CD4-positive, CD25-positive, alpha-beta regulatory T cell (primary cell): Measurements from ENCODE around the gene TXK. TPM values are rescaled to one million over a fixed set of nuclear protein-coding genes. Genes with fewer than 3 reads are reported as not detected.

Experiments
- ATAC-seq, 2 donors: fragments of 150-1000 bp; cut with Tn5 transposase; one replicate each; pipeline ENCODE4 v1.10.0; 2021; ENCODE audit warnings: low read depth in 2 of 2, moderate number of reproducible peaks in 2 of 2, moderate library complexity in 1 of 2
- DNase-seq, 3 donors: peaks; one replicate each; pipeline versions ENCODE4 v3.0.0 to v3.0.0-alpha.2; 2012 to 2022; ENCODE audit warnings: mixed read lengths in 1 of 3
- H3K27ac ChIP-seq: one replicate; pipeline ENCODE4 v1.7.0; 2013; ENCODE audit warnings: mild to moderate bottlenecking, low read length; ENCODE audit not compliant: insufficient read depth, poor library complexity, severe bottlenecking
- H3K27me3 ChIP-seq: one replicate; pipeline ENCODE4 v1.7.0; 2013; ENCODE audit warnings: low read length; ENCODE audit not compliant: control insufficient read depth, insufficient read depth
- H3K36me3 ChIP-seq: one replicate; pipeline ENCODE4 v1.7.0; 2013; ENCODE audit warnings: mild to moderate bottlenecking, low read length, moderate library complexity; ENCODE audit not compliant: control insufficient read depth, insufficient read depth
- H3K4me1 ChIP-seq: 2 replicates; pipeline ENCODE4 v1.7.0; 2013; ENCODE audit warnings: mild to moderate bottlenecking, low read length; ENCODE audit not compliant: insufficient read depth, control insufficient read depth, poor library complexity, severe bottlenecking
- H3K4me3 ChIP-seq: one replicate; pipeline ENCODE4 v1.7.0; 2013; ENCODE audit warnings: low read depth, mild to moderate bottlenecking, low read length, moderate library complexity
- H3K9me3 ChIP-seq, 2 experiments: 1 replicate in 1 of 2; 2 replicates in 1 of 2; pipeline ENCODE4 v1.7.0; 2013; ENCODE audit warnings: low read length in 2 of 2, mild to moderate bottlenecking in 1 of 2, moderate library complexity in 1 of 2; ENCODE audit not compliant: control insufficient read depth in 2 of 2
- H3K27ac Mint-ChIP-seq, 3 donors: one replicate each; pipeline ENCODE4 v1.8.0; 2020 to 2022; ENCODE audit warnings: mild to moderate bottlenecking in 3 of 3, mixed read lengths in 3 of 3, moderate library complexity in 2 of 3
- H3K27me3 Mint-ChIP-seq: one replicate; pipeline ENCODE4 v1.8.0; 2022; ENCODE audit warnings: mild to moderate bottlenecking, mixed read lengths
- H3K36me3 Mint-ChIP-seq: one replicate; pipeline ENCODE4 v1.8.0; 2020; ENCODE audit warnings: mixed read lengths
- H3K4me1 Mint-ChIP-seq, 4 donors: one replicate each; pipeline ENCODE4 v1.8.0; 2020 to 2022; ENCODE audit warnings: mixed read lengths in 4 of 4, mild to moderate bottlenecking in 1 of 4
- H3K4me3 Mint-ChIP-seq, 4 donors: one replicate each; pipeline ENCODE4 v1.8.0; 2020 to 2022; ENCODE audit warnings: mild to moderate bottlenecking in 4 of 4, mixed read lengths in 4 of 4, moderate library complexity in 3 of 4
- H3K9me3 Mint-ChIP-seq, 7 donors: one replicate each; pipeline ENCODE4 v1.8.0; 2020 to 2022; ENCODE audit warnings: mixed read lengths in 7 of 7, mild to moderate bottlenecking in 3 of 7, moderate library complexity in 2 of 7
- polyA plus RNA-seq, 4 donors: library from polyadenylated mRNA; unstranded; fragments of 300-500 nt; fragmentation: Illumina TruSeq; gene quantifications; one replicate each; pipeline ENCODE4 v1.2.3, GENCODE V29; 2021
- total RNA-seq: library from RNA; stranded (reverse); gene quantifications from one replicate; pipeline ENCODE4 v1.2.3, GENCODE V29; 2022

The TXK gene
- total RNA-seq (58.0 TPM), polyA plus RNA-seq (10 to 100 TPM; 38.3 to 77.2 (median 62.7) TPM)

- peak in 2 of 3 donors; percentile 52 to 84 for DNase-seq
- Mint-ChIP-seq H3K27ac (peak within 1 kb of the TSS; percentile 88 to 99 (median 94)), H3K4me3 (peak within 1 kb of the TSS; percentile 92 to 98 (median 94))
These were observed at the start of gene TXK for GRCh38 chr4:48134081-48134480. TSS of gene TXK (minus strand) at chr4:48134250. CDS start at chr4:48134170, 80 bp downstream.

GRCh38 chr4:48180234-48180633 lies 46.2 kb upstream of the TXK start:
- Histone ChIP-seq H3K4me1 (no peaks in the 10 kb centered on the region), H3K27me3 (no peaks in the 10 kb centered on the region), H3K4me3 (no peak overlapping the region), H3K36me3 (no peaks in the 10 kb centered on the region), H3K27ac (no peak overlapping the region), H3K9me3 (no peaks in the 10 kb centered on the region)
- Mint-ChIP-seq H3K36me3 (no peaks in the 10 kb centered on the region), H3K4me1 (peaks cover 0 to 2% (median 0%) of the 10 kb centered on the region in 4 donors), H3K27ac (no peak overlapping the region), H3K4me3 (no peak overlapping the region), H3K9me3 (peaks cover 0 to 2% (median 0%) of the 10 kb centered on the region in 7 donors), H3K27me3 (no peaks in the 10 kb centered on the region)
- DNase-seq = no peak
- ATAC-seq = no peak

More at GRCh38 chr4:48134081-48134480, at the start of gene TXK:
- Histone ChIP-seq H3K4me3 (peak within 1 kb of the TSS; percentile 89), H3K9me3 (no peaks in the 10 kb centered on the region), H3K27ac (peak within 1 kb of the TSS; percentile 80), H3K27me3 (no peaks in the 10 kb centered on the region), H3K36me3 (no peaks in the 10 kb centered on the region), H3K4me1 (peaks cover 91% of the 10 kb centered on the region)
- Mint-ChIP-seq H3K36me3 (peaks cover 22% of the 10 kb centered on the region), H3K27me3 (no peaks in the 10 kb centered on the region), H3K4me1 (peaks cover 39 to 81% (median 64%) of the 10 kb centered on the region in 4 donors), H3K9me3 (no peaks in the 10 kb centered on the region)
- peak; percentile 60 to 62 for ATAC-seq

GRCh38 chr4:48178931-48179330 lies 44.9 kb upstream of the TXK start:
- ATAC-seq (no peak), DNase-seq (no peak)
- Histone ChIP-seq H3K27ac (no peak overlapping the region), H3K4me3 (no peak overlapping the region), H3K9me3 (no peaks in the 10 kb centered on the region), H3K36me3 (no peaks in the 10 kb centered on the region), H3K4me1 (no peaks in the 10 kb centered on the region), H3K27me3 (no peaks in the 10 kb centered on the region)
- Mint-ChIP-seq H3K27ac (no peak overlapping the region), H3K4me1 (peaks cover 0 to 2% (median 0%) of the 10 kb centered on the region in 4 donors), H3K9me3 (peaks cover 0 to 2% (median 0%) of the 10 kb centered on the region in 7 donors), H3K36me3 (no peaks in the 10 kb centered on the region), H3K27me3 (no peaks in the 10 kb centered on the region), H3K4me3 (no peak overlapping the region)

GRCh38 chr4:48175806-48176205 lies 41.8 kb upstream of the TXK start:
- Mint-ChIP-seq H3K27me3 (no peaks in the 10 kb centered on the region), H3K4me1 (peaks cover 0 to 2% (median 0%) of the 10 kb centered on the region in 4 donors), H3K36me3 (no peaks in the 10 kb centered on the region), H3K4me3 (no peak overlapping the region), H3K27ac (no peak overlapping the region), H3K9me3 (peaks cover 0 to 2% (median 0%) of the 10 kb centered on the region in 7 donors)
- Histone ChIP-seq H3K36me3 (no peaks in the 10 kb centered on the region), H3K9me3 (no peaks in the 10 kb centered on the region), H3K27ac (no peak overlapping the region), H3K4me1 (no peaks in the 10 kb centered on the region), H3K4me3 (no peak overlapping the region), H3K27me3 (no peaks in the 10 kb centered on the region)
- ATAC-seq (no peak), DNase-seq (peak in 1 of 3 donors; percentile 9)

- H3K36me3 Mint-ChIP-seq = no peaks in the 10 kb centered on the region
- H3K27ac ChIP-seq = no peak overlapping the region
These were observed 41.3 kb upstream of the TXK start for GRCh38 chr4:48175328-48175727.

GRCh38 chr4:48173056-48173991 lies 39.3 kb upstream of the TXK start:
- Histone ChIP-seq H3K27ac (no peak overlapping the region), H3K4me3 (no peak overlapping the region), H3K4me1 (no peaks in the 10 kb centered on the region), H3K27me3 (no peaks in the 10 kb centered on the region), H3K9me3 (no peaks in the 10 kb centered on the region), H3K36me3 (no peaks in the 10 kb centered on the region)
- H3K4me3 Mint-ChIP-seq = no peak overlapping the region
- ATAC-seq = no peak
- peaks cover 0 to 2% (median 0%) of the 10 kb centered on the region in 4 donors for H3K4me1 Mint-ChIP-seq
- H3K27ac Mint-ChIP-seq = peak overlapping the region in 1 of 3 donors; percentile 34
- H3K9me3 Mint-ChIP-seq = peaks cover 0 to 2% (median 0%) of the 10 kb centered on the region in 7 donors
- no peaks in the 10 kb centered on the region for H3K36me3 Mint-ChIP-seq
- no peak for DNase-seq
- H3K27me3 Mint-ChIP-seq = no peaks in the 10 kb centered on the region

More at GRCh38 chr4:48175328-48175727, 41.3 kb upstream of the TXK start:
- no peaks in the 10 kb centered on the region for H3K9me3 ChIP-seq
- ATAC-seq = no peak
- Mint-ChIP-seq H3K4me1 (peaks cover 0 to 2% (median 0%) of the 10 kb centered on the region in 4 donors), H3K27ac (no peak overlapping the region), H3K9me3 (peaks cover 0 to 2% (median 0%) of the 10 kb centered on the region in 7 donors), H3K27me3 (no peaks in the 10 kb centered on the region), H3K4me3 (no peak overlapping the region)
- no peak overlapping the region for H3K4me3 ChIP-seq
- no peaks in the 10 kb centered on the region for H3K4me1 ChIP-seq
- no peaks in the 10 kb centered on the region for H3K27me3 ChIP-seq
- no peak for DNase-seq
- no peaks in the 10 kb centered on the region for H3K36me3 ChIP-seq

GRCh38 chr4:48172651-48173050 lies 38.6 kb upstream of the TXK start:
- Histone ChIP-seq H3K27ac (no peak overlapping the region), H3K9me3 (no peaks in the 10 kb centered on the region), H3K4me3 (no peak overlapping the region)

More at GRCh38 chr4:48172651-48173050, 38.6 kb upstream of the TXK start:
- Mint-ChIP-seq H3K4me1 (peaks cover 0 to 2% (median 0%) of the 10 kb centered on the region in 4 donors), H3K36me3 (peaks cover 3% of the 10 kb centered on the region), H3K27me3 (no peaks in the 10 kb centered on the region), H3K9me3 (peaks cover 0 to 1% (median 0%) of the 10 kb centered on the region in 7 donors), H3K4me3 (no peak overlapping the region), H3K27ac (no peak overlapping the region)
- H3K27me3 ChIP-seq = no peaks in the 10 kb centered on the region
- H3K4me1 ChIP-seq = no peaks in the 10 kb centered on the region
- no peak for ATAC-seq
- H3K36me3 ChIP-seq = no peaks in the 10 kb centered on the region
- DNase-seq = no peak
